OCI-LY3 (cell line): Measurements from ENCODE around the gene NCK2.

Experiments
- H2AFZ ChIP-seq: fragments of 200-600, 300-600 bp; shearing (Covaris generic); 2 replicates; pipeline ENCODE4 v1.6.0; 2014; ENCODE audit warnings: antibody characterized with exemption, low read depth, low read length
- H3K27ac ChIP-seq: fragments of 200-600, 300-600 bp; sonication (generic); 2 replicates; pipeline ENCODE4 v1.5.1; 2014; ENCODE audit warnings: mild to moderate bottlenecking, low read length, moderate library complexity, mixed read lengths
- H3K27me3 ChIP-seq: fragments of 200-600, 300-600 bp; sonication (generic); 2 replicates; pipeline ENCODE4 v1.6.1; 2014; ENCODE audit warnings: low read depth, low read length, mixed read lengths
- H3K36me3 ChIP-seq: fragments of 200-600, 300-600 bp; sonication (generic); replicated peaks from 2 replicates; pipeline ENCODE3; 2014; ENCODE audit warnings: low read depth, low read length, mixed read lengths
- H3K4me1 ChIP-seq: fragments of 300-600, 200-600 bp; sonication (generic); 2 replicates; pipeline ENCODE4 v1.6.1; 2014; ENCODE audit warnings: low read length, mixed read lengths
- H3K4me2 ChIP-seq: fragments of 200-600, 300-600 bp; sonication (generic); 2 replicates; pipeline ENCODE4 v1.6.1; 2014; ENCODE audit warnings: low read length, mixed read lengths
- H3K4me3 ChIP-seq: fragments of 300-600, 200-600 bp; sonication (generic); 2 replicates; pipeline ENCODE4 v1.5.1; 2014; ENCODE audit warnings: antibody characterized with exemption, mild to moderate bottlenecking, low read length, moderate library complexity
- H3K79me2 ChIP-seq: fragments of 300-600, 200-600 bp; shearing (Covaris generic); 2 replicates; pipeline ENCODE4 v1.6.1; 2014; ENCODE audit warnings: mild to moderate bottlenecking, low read length, mixed read lengths
- H3K9ac ChIP-seq: fragments of 300-600, 200-600 bp; shearing (Covaris generic); 2 replicates; pipeline ENCODE4 v1.6.0; 2014; ENCODE audit warnings: mild to moderate bottlenecking, low read length, moderate library complexity
- H3K9me3 ChIP-seq: fragments of 200-600, 300-600 bp; shearing (Covaris generic); 2 replicates; pipeline ENCODE4 v1.6.1; 2014; ENCODE audit warnings: low read length, mixed read lengths; ENCODE audit not compliant: insufficient read depth
- H4K20me1 ChIP-seq: fragments of 200-600, 300-600 bp; sonication (generic); 2 replicates; pipeline ENCODE4 v1.6.1; 2016; ENCODE audit warnings: low read length, mixed read lengths; ENCODE audit not compliant: insufficient read depth
- CTCF ChIP-seq: fragments of 200-600, 300-600 bp; sonication (generic); IDR thresholded peaks from 2 replicates; pipeline ENCODE4 v1.5.1; 2014; ENCODE audit warnings: antibody characterized with exemption, low read length, low read depth
- EZH2phosphoT487 ChIP-seq: fragments of 200-600 bp; shearing (Covaris generic); IDR thresholded peaks from 2 replicates; pipeline ENCODE4 v1.6.1; 2018; ENCODE audit warnings: antibody characterized with exemption, mixed run types, low read depth

The NCK2 gene

GRCh38 chr2:105864262-105864661 is 119.5 kb downstream of the NCK2 start:
- no peak overlapping the region for H2AFZ ChIP-seq

GRCh38 chr2:105865222-105865913 is 120.7 kb downstream of the NCK2 start:
- peaks cover 1% of the 10 kb centered on the region; the same call in 1 of the 2 replicates for H3K79me2 ChIP-seq
- H4K20me1 ChIP-seq: peaks cover 45% of the 10 kb centered on the region; the same call in 1 of the 2 replicates
- H3K4me3 ChIP-seq: no peak overlapping the region
- H3K27ac ChIP-seq: no peak overlapping the region
- no peaks in the 10 kb centered on the region for H3K9me3 ChIP-seq
- H3K36me3 ChIP-seq: no peaks in the 10 kb centered on the region
- no peak for TF ChIP-seq CTCF
- TF ChIP-seq EZH2phosphoT487: no peak
- H3K27me3 ChIP-seq: no peaks in the 10 kb centered on the region
- no peak overlapping the region for H3K9ac ChIP-seq
- H3K4me2 ChIP-seq: no peak overlapping the region
- H2AFZ ChIP-seq: no peak overlapping the region
- peaks cover 3% of the 10 kb centered on the region; the same call in 1 of the 2 replicates for H3K4me1 ChIP-seq

More at GRCh38 chr2:105864262-105864661, 119.5 kb downstream of the NCK2 start:
- H3K27ac ChIP-seq: no peak overlapping the region
- no peak overlapping the region for H3K4me3 ChIP-seq
- peaks cover 50% of the 10 kb centered on the region; the same call in 1 of the 2 replicates for H4K20me1 ChIP-seq
- peaks cover 6% of the 10 kb centered on the region for H3K4me1 ChIP-seq
- no peaks in the 10 kb centered on the region for H3K9me3 ChIP-seq
- H3K79me2 ChIP-seq: peaks cover 5% of the 10 kb centered on the region; the same call in 1 of the 2 replicates
- no peaks in the 10 kb centered on the region for H3K36me3 ChIP-seq
- TF ChIP-seq CTCF (no peak), EZH2phosphoT487 (no peak)
- no peak overlapping the region for H3K9ac ChIP-seq
- H3K27me3 ChIP-seq: no peaks in the 10 kb centered on the region
- no peak overlapping the region for H3K4me2 ChIP-seq

GRCh38 chr2:105866216-105867185 is 121.8 kb downstream of the NCK2 start:
- Histone ChIP-seq H3K4me3 (no peak overlapping the region), H3K79me2 (no peaks in the 10 kb centered on the region; the same call in 1 of the 2 replicates), H3K4me1 (peaks cover 3% of the 10 kb centered on the region; the same call in 1 of the 2 replicates), H3K36me3 (no peaks in the 10 kb centered on the region), H4K20me1 (peaks cover 45% of the 10 kb centered on the region; the same call in 1 of the 2 replicates), H3K9me3 (no peaks in the 10 kb centered on the region), H2AFZ (no peak overlapping the region), H3K9ac (no peak overlapping the region), H3K4me2 (no peak overlapping the region), H3K27me3 (no peaks in the 10 kb centered on the region), H3K27ac (no peak overlapping the region)
- TF ChIP-seq EZH2phosphoT487 (no peak), CTCF (no peak)

- H3K9me3 ChIP-seq: no peaks in the 10 kb centered on the region
- H4K20me1 ChIP-seq: peaks cover 52% of the 10 kb centered on the region; the same call in 1 of the 2 replicates
- no peaks in the 10 kb centered on the region for H3K36me3 ChIP-seq
- H3K4me1 ChIP-seq: peaks cover 3% of the 10 kb centered on the region; the same call in 1 of the 2 replicates
- H3K4me2 ChIP-seq: no peak overlapping the region
- no peak overlapping the region for H3K4me3 ChIP-seq
- TF ChIP-seq CTCF: no peak
- TF ChIP-seq EZH2phosphoT487: no peak
- H3K9ac ChIP-seq: no peak overlapping the region
- no peak overlapping the region for H2AFZ ChIP-seq
- no peak overlapping the region for H3K27ac ChIP-seq
- H3K79me2 ChIP-seq: no peaks in the 10 kb centered on the region; the same call in 1 of the 2 replicates
- no peaks in the 10 kb centered on the region for H3K27me3 ChIP-seq
Measured at GRCh38 chr2:105867587-105867986, 122.9 kb downstream of the NCK2 start.
